Retinal pigment epithelial cell (primary cell): ENCODE measurements around the gene DDX23.

Source experiments
- DNase-seq: peaks from one replicate; pipeline ENCODE4 v3.0.0-alpha.2; 2010; ENCODE audit warnings: low read depth
- H3K4me3 ChIP-seq: 2 replicates; pipeline ENCODE4 v1.5.1; 2011; ENCODE audit warnings: mild to moderate bottlenecking, low read length, control low read depth, moderate library complexity
- CTCF ChIP-seq: conservative IDR thresholded peaks from 2 replicates; pipeline ENCODE4 v1.5.1; 2011; ENCODE audit warnings: low read depth, low read length, control low read depth, inconsistent platforms

The DDX23 gene

DNA sequence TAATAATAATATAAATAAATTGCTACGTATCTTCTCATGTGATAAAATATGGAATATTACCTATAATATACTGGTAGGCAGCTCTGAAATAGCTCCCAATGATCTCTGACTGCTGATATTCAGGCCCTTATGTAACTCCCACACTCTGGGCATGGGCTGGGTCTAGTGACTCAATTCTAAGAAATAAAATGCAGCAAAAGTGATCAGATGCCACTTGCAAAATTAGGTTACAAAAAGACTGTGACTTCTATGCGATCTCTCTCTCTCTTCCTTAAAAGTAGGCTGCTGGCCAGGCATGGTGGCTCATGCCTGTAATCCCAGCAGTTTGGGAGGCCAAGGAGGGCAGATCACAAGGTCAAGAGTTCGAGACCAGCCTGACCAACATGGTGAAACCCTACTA is 44.0 kb downstream of the DDX23 start:
- no peak for TF ChIP-seq CTCF
- H3K4me3 ChIP-seq: no peak overlapping the region
- no peak for DNase-seq

DNA sequence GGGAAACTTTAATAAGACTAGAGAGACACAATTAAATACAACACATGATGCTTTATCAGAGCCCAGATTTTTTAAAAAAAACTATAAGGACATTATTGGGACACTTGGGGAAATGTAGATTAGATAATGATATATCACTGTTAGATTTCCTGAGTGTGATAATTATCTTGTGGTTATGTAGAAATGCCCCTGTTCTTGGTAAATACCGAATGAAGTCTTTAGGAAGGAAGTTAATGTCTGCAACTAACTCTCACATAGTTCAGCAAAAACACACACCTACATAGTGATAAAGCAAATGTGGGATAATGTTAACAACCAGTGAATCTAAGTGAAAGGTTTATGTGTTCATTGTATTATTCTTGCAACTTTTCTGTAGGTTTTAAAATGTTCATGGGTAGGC is 48.3 kb downstream of the DDX23 start:
- no peak overlapping the region for H3K4me3 ChIP-seq
- TF ChIP-seq CTCF: no peak
- no peak for DNase-seq

DNA sequence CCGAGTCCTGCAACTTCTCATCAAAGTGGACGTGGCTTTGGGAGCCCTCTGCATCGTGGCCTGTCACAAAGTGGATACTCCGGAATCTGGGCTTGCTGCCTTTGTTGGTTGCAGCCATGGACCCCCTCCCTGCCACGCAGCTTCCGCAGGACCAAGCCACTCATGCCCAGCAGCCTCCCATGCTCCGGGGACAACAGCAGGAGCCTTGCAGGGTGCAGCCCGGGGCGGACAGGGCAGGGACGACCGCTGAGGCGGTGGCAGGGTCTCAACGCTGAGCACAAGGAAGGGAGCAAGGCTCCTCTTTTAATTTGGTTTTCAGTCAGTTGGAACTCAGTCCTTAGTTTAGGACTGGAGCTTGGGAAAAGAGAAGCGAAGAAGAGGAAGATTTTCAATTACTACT is 51.0 kb downstream of the DDX23 start:
- no peak for TF ChIP-seq CTCF
- DNase-seq: no peak
- no peak overlapping the region for H3K4me3 ChIP-seq

DNA sequence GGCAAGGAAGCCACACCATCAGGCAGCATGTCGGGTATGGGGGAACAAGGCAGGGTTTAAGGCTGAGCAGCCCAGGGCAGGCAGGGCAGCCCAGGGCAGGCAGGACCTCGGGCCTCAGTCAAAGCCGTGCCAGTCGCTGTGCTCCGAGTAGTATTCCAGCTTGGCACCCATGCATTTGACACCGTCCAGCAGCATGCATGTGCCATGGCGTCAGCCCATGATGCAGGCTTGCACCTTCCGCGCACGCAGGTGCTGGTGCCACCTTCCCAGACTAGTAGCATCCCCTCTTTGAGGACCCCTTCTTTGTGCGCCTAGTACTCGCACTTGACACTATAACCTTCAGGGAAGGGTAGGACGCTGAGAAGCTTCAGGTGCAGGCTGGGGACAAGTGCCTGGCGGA is 51.5 kb downstream of the DDX23 start:
- DNase-seq: no peak
- no peak for TF ChIP-seq CTCF
- H3K4me3 ChIP-seq: no peak overlapping the region

GRCh38 chr12:48796976-48797375 is 55.0 kb downstream of the DDX23 start:
- TF ChIP-seq CTCF: no peak
- no peak overlapping the region for H3K4me3 ChIP-seq
- DNase-seq: no peak

GRCh38 chr12:48795550-48796455 is 56.2 kb downstream of the DDX23 start:
- DNase-seq: no peak
- no peak overlapping the region for H3K4me3 ChIP-seq
- peak; percentile 98 for TF ChIP-seq CTCF

- no peak for TF ChIP-seq CTCF
- no peak for DNase-seq
- no peak overlapping the region for H3K4me3 ChIP-seq
These were observed 57.1 kb downstream of the DDX23 start for GRCh38 chr12:48794870-48795269.
